T-helper 2 cell treated with Interferon-gamma antibody and Interleukin-4, amounts not matched to agents 100 ng/mL and 5 ng/mL, for 36 hours (primary cell): ENCODE measurements around the gene SCNN1A. TPM values are rescaled to one million over a fixed set of nuclear protein-coding genes. Genes with fewer than 3 reads are reported as not detected.
"Not testable (repeated sequence)": the region's sequence is repeated elsewhere in the genome, so short reads cannot be mapped to it uniquely, and the experiment has no call there.

ENCODE experiments used
- intact Hi-C: fragments of 100-400 bp; cut with micrococcal nuclease; formaldehyde crosslinking; loops from one replicate; pipeline ENCODE4 v1.15.1; 2023
- total RNA-seq: library from RNA; stranded (reverse); gene quantifications from 2 replicates; pipeline ENCODE4 v1.2.3, GENCODE V29; 2022

SCNN1A gene
- total RNA-seq, 1 donor from 2014 or later = 0.32 TPM

DNA sequence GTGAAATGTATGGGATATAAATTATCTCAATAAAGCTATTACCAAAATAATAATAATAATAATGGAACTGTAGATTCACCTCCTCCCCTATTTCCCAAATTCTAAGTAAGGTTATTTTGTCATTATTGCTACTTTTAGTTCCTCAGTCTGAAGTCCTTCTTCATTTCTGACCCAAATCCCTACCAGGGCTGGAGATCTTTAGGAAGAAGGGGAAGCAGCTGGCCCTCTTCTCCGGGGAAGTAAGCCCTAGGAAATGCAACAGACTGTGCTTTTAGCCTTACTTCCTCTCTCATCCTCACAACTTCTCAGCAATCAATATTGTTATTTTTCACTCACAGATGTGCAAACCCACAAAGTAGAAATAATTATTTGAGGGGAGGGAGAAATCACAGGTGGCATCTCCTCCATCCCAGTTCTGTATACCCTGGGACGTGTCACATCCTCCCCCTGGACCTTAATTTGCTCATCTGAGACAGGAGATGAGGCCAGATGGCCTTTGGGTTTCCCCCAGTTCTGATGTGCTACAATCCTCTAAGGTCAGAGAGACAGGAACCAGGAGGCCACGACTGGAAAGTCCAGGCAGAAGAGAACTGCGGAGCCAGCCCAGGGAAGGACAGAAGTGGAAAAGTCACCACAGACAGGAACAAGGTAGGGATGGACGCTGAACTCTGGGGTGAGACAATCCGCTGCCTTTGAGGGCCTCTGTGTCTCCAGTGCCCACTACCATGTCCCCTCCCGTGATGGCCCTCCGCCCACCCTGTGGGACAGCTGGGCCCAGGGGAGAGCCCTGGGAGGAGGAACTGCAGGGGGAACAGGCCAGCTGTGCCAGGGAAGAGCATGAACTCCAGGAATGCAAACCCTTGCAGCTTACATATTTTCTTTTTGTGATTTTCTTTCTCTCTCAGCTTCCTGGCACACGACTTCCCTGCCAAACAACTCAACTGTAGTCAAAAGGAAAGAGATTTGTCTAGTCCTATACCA is 22.9 kb downstream of the SCNN1A start:
- intact Hi-C loops = no loop called here

DNA sequence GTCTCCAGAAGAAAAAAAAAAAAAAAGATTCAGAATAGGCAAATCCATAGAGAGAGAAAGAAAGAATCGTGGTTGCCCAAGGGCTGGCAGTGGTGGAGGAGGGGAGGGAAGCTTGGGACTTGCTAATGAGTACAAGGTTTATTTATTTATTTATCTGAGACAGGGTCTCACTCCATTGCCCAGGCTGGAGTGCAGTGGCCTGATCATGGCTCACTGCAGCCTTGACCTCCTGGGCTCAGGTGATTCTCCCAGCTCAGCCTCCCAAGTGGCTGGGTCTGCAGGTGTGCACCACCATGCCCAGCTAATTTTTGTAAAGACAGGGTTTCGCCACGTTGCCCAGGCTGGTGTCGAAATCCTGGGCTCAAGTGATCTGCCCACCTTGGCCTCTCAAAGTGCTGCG is 23.7 kb downstream of the SCNN1A start:
- intact Hi-C loops = no loop called here

DNA sequence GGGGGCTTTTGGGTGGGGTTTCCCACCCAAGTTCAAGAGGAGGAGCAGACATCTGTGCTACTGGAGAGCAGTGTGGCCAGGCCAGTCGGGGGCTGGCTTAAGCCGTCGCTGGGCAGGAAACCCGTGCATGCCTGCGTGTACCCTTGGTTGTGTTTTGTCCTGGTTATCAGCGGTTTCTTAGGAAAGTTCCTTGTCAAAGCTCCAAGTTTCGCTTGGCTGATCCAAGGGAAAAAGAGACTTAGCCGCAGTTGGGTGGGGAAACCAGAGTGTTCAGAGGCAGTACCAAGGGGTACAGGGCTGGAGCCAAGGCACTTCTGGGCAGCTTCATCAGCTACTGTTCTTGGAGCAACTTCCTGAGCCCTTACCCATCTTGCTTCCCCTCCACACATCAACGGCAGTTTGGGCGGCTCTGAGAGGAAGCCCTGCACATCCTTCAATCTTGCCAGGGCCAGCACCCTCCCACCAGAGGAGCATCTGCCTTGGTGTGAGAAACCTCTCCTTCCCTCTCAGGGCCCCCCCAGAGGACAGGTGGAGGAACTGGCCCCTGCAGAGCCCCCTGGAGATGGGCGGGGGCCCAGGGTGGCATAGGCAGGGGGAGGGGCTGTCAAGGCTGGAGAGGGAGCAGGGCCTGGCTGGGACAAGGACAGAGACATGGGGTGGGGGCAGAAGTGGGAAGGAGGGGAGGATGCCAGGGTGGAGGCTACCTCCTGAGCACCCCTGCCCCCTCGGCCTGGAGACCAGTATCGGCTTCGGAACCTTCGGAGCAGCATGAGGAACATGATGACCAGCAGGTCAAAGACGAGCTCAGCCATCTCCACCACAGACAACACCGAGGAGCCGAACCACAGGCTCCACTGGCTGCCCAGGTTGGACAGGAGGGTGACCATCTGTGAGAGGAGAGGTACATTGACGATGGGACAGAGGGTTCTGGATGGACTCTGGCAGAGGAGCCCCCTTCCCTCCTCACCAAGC is 27.7 kb downstream of the SCNN1A start:
- intact Hi-C loops = no loop called here

DNA sequence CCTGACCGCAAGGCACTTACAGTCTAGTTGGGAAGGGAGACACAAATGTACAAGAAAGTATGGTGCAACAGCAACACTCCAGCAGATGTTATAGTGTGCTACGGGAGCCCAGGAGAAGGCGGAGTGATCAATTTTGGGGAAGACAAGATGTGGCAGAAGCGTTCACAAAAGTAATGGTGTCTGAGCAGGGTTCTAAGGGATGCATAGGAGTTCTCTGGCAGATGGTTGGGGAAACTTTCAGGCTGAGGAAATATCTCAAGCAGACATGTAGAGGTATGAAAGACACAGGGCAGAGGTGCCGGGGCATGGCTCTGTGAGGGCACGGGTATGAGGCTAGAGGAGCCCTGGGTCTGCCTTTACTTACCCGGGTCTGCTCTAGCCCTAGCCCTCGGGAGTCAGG is 28.4 kb downstream of the SCNN1A start:
- intact Hi-C loops = no loop called here

DNA sequence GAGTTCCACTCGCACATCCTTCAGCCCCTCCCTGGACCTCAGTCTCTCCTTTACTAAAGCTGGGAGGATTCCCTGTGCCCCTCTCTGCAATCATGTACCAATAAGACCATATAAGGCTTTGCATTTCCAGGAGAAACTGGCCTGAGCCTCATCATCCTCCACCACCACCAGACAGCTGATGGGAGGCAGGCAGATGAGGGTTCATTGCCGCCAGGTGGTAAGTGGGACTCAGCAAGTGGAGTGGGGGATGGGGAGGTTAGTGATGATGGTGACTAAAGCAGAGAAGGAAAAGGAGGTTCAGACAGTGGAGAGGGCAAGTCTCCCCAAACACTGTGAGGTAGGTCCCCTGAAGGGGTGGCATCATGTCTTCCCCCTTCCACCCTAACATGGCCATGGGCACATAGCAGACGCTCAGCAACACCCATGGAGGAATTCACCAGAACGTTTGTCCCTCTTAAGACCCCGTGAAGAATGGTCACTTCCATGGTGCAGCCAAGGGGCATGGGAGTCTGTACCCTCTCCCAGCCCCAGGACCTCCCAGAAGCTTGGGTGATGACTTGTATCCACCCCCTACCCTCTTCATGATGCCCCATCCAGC is 29.0 kb downstream of the SCNN1A start:
- intact Hi-C loops = no loop called here

DNA sequence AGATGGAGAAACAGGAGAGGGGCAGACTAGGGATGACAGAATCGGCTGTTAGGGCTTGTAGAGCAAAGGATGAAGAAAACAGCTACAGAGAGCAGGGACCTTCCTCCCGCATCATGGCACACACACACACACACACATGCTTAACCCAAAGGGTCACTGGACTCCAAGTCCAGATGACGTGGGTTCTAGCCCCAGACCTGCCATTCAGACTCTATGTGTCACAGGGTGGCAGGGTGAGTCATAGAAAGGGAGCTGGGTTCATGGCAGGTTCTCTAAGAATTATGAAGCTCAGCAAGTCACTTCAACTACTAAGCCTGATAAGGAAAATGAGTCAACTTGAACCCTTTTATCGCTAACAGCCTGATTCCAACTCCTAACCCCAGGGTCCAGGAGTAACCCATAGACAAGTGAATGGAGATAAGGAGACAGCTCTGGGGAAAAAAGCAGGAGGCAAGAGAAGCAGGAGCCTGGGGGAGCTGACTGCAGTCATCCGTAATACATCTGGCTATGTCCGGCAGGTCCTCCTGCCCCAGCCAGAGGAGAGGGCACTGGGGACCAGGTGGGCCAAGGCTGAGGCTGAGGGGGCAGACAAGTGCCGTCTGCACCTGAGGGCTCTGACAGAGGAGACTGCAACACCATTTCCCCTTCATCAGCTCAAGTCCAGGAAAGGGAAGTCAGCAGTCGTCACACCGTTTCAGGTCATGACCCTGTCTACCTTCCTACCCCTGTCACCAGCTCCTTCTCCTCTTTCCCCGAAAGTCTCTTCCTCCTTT is 29.9 kb downstream of the SCNN1A start:
- intact Hi-C loops = no loop called here

DNA sequence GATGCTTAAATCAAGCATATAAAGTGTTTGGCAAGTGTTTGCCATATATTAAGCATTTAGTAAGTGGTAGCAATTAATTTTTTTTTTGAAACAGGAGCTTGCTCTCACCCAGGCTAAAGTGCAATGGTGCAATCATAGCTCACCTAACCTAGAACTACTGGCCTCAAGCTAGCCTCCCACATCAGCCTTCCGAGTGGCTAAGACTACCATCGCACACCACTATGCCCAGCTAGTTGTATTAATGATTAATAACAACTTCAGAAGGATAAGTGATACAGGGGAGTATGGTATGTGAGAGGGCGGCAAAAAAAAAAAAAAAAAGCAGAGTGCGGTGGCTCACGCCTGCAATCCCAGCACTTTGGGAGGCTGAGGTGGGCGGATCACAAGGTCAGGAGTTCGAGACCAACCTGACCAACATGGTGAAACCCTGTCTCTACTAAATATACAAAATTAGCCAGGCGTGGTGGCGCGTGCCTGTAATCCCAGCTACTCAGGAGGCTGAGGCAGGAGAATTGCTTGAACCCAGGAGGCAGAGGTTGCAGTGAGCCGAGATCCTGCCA is 31.2 kb downstream of the SCNN1A start:
- intact Hi-C loops = not testable (repeated sequence)

DNA sequence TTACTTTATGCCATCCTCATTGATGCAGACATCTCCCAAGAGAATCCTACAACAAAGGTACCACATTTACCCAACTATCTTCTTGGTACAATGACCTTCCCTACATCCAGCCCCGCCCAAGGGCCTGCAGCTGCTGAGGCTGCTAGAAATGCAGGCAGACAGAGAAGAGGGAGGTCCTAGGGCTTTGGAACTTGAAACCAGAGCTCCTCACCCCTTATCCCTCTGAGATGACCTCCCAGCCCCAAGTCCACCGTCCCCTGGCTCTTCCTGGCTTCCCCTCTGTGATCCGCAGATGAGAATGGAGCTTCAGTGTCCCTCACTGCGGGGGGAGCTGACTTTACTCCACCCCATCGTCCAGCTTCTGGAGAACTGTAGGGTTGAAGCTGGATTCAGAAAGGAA is 31.8 kb downstream of the SCNN1A start:
- intact Hi-C loops = no loop called here

DNA sequence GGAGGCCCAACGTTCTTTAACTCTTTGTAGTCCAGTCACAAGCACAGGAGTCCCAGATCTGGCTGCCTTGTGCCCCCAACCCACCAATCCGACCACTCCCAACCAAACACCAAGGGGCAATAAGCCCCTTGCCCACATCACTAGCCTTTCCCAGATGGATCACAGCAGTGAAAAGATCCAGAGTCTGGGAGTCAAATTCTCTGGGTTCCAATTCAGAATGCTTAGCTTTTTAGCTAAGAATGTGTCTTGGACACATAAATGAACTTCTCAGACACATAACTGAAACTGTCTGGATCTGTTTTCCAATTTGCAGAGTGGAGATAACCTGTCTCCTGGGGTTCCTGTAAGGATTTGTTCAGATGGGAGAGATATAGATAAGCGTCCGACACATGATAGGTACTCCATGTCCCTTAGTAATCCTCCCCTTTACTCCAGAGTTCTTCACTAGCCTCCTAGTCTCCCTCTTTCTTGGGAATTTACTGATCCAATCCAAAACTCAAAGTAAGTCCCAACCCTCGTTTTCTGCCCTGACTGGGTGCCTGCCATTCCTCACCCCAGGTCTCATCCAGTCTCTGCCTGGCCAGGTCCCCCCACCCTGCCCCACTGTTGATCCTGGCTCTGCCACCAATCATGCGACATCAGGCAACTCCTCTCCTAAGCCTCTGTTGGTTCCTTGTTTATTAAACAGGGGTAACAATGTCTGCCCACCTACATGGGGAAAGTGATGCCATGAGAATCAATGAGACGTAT is 33.0 kb downstream of the SCNN1A start:
- intact Hi-C loops = no loop called here

DNA sequence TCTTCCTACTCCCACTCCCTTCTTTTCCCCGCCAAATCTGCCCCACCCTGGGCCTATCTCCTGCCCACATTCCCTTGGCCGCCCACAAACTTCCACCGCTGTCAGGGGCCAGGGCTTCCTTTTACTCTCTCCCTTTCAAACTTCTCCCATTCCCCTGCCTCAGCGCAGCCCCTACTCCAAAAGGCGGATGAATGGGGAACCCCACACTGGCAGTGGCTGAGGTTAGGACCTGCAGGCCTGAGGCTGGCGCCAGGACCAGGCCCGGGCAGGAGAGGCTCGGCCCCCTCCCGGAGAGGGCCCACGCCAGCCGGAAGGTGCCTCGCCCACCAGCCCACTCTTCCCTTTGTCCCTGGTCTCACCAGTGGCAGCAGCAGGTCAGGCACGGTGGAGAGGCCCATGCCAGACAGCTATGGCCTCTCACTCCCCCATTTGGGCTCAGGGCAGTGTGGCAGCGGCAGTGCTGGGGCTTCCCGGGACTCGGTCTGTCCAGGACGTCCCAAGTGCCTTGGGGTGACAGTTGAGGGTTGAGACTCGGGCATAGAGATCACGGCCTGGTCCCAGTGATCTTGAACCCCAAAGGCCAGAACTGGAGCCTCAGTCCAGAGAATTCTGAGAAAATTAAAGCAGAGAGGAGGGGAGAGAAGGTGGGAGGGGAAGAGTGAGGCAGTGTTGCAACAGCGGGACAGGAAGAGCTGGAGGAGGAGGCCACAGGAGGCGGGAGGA is 33.8 kb downstream of the SCNN1A start, which contains the start of gene TNFRSF1A:
TSS of gene TNFRSF1A (minus strand) at position 660 of the 723 bp plus-strand sequence. CDS start at position 398, 262 bp downstream.
- intact Hi-C loops = loop anchor here (2.0 kb wide), 1 partner anchor 21 kb away; no protein-coding TSS in a partner anchor

DNA sequence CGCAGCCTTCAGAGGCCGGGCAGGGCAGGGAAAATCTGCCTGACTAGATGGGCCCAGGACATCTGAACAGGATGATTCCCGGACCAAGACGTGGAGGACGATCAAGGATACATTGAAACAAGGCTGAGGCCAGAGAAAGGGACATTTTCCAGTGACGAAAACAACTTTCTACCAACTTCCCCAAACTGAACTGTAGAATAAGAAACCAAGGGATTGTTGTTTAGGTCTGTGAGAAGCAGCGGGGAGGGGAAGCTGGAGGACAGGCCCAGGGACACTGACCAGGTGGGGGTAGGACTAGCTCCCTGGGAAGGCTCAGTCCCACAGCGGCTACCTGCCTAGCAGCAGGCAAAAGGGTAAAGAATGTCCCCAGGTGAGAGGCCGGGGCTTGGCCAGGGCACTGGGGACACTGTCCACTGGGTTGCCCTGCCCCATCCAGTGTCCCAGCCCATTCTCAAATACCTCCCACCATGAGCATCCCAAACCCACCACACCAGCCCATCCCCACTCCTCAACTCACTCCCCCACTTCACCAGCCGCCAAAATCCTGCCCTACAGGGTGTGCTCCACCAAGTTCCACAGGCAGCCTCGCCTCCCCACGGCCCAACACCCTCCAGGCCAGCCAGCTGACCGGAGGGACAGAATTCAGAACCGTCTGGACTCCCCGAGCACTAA is 34.5 kb downstream of the SCNN1A start:
- intact Hi-C loops = loop anchor here (2.0 kb wide), 1 partner anchor 22 kb away; no protein-coding TSS in a partner anchor

DNA sequence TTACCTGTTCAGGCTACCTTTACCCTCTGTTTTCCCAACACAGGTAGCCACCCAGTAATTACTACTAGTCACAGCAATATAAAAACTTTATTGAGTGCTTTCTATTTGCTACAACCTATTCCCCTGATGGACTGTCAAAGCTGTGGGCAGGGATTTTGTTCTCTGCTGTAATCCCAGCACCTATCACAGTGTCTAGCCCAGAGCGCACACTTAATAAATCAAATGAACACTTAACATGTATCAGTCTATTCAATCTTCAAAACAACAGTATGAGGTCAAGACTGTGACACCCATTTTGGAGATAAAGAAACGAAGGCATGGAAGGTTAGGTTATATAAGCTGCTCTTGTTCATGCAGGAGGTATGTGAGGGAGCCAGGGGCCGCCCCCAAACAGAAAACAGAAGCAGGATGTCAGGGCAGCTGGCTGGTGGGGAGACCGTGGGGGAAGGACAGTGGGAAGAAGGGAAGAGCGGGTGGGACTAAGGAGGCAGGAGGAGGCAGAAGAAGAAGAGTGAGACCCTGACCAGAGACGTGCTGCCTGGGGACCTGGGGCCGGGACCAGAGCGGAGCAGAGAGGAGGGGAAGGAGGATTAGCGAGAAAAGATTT is 35.2 kb downstream of the SCNN1A start:
- intact Hi-C loops = loop anchor here (2.0 kb wide), 1 partner anchor 23 kb away; no protein-coding TSS in a partner anchor

DNA sequence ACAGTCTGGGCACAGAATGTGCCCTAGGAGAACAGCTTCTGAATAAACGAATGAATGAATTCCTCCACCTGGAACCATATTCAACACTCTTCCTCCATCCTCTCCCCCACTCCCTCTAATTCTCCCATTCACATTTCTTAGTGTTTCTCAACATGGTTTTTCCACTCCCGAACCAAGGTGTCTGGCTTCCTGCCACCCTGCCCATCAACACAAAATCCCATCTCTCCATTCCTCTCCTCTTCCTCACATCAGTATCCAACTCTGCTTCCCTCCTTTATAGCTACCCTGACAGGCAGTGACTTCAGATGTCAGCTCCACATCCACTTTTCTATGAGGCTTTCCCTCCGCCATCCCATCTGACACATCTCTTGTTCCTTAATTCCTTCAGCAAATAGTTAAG is 36.4 kb downstream of the SCNN1A start:
- intact Hi-C loops = no loop called here

DNA sequence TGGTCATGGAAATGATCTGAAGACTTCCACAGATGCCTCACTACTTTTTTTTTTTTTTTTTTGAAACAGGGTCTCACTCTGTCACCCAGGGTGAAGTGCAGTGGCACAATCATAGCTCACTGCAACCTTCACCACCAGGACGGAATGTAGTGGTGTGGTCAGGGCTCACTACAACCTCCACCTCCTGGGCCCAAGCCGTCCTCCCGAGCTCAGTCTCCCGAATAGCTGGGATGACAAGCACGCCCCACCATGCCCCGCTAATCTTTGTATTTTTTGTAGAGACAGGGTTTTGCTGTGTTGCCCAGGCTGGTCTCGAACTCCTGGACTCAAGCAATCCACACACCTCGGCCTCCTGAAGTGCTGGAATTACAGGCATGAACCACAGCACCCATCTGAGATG is 36.8 kb downstream of the SCNN1A start:
- intact Hi-C loops = not testable (repeated sequence)

DNA sequence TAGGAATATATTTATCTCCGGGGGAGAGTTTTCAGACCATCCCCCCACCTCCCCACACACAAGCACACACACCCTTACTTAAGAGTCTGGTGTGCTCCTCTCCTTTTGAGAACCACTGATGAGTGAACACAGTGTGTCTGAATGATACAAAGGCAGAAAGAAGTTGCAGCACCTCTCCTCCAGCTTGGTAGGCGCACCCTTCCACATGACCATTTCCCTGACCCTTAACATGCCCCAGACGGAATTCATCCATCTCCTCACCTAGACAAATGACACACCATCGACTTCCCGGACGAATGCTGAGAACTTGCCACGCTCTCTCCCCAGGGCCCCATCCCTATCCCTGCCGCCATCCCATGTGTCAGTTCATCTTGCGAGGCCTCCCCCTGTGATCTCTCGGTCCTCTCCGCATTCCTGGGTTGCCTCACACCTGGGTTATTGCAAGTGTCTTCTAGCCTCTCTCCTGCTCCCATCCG is 37.4 kb downstream of the SCNN1A start:
- intact Hi-C loops = loop anchor here (2.0 kb wide), 2 partner anchors 125 to 197 kb away; partner anchors contain the start of gene GAPDH

DNA sequence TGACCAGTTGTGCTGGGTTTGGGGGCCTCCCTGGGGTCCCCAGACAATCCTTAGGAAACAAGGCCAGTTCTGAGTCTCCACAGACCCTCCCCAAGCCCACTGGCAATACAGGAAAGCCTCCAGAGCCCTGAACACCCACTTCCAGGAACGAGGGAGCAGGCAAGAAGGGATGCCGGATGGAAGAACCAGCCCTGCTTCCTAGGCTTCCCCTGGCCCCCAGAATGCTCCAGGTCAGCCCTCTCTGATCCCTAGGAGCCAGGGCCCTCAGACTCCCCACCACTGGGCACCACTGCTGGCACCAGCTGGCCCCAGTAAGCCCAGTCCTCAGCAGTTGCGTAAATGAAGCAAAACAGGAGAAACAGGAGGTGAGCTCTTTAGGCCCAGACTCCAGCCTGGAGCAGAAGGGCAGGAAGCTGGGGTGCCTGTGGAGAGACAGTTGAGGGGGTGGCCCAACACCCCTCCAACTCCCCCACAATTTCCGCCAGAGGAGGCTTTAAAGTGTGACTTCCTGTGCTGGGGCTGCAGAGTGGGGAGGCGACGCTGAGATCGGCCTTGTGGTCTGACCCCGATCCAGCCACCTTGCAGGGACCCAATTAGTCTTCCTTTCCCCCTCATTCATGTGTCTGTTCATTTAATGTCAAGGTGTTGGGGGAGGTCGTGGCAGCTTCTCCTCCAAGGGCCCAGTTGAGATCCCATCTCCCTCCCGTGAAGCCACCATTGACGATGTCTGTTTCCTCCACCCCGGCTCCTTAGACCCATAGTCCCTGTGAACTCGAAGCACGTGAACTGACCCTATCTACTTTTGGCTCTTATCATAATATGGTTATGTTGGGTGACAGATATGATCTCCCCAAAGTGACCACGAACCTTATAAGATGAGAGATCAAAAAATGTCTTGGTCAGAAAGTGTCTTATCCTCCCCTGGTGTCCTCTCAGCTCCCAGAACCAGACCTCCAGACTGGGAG is 38.2 kb downstream of the SCNN1A start:
- intact Hi-C loops = loop anchor here (2.0 kb wide), 2 partner anchors 126 to 198 kb away; partner anchors contain the start of gene GAPDH
